Measurements from ENCODE around the gene SLC38A10.

DNA sequence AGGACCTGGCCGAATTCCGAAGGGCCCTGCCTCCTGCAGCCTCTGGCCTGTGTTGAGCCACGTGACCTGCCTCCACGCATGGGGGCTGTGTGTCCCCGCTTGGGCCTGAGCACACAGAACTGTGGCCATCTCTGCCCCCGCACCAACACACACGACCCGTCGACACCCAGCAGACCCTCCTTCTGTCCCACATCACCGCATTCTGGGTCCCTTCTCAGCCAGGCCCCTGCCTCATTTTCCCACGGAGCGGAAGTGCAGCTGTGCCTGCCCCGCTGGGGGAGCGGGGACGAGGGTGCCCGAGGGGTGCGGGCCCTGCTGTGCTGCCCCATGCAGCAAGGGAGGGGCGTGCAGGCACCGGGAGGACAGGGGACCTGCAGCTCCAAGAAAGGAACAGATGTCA lies 37.6 kb downstream of the SLC38A10 start:
- TF ChIP-seq RAD21 (IDR thresholded peaks at IDR 0.05; ENCODE audit: low read length): no peak
- no peak for TF ChIP-seq POLR2A (IDR thresholded peaks at IDR 0.05; ENCODE audit: low read depth, low read length)
- TF ChIP-seq, protein P1, sequence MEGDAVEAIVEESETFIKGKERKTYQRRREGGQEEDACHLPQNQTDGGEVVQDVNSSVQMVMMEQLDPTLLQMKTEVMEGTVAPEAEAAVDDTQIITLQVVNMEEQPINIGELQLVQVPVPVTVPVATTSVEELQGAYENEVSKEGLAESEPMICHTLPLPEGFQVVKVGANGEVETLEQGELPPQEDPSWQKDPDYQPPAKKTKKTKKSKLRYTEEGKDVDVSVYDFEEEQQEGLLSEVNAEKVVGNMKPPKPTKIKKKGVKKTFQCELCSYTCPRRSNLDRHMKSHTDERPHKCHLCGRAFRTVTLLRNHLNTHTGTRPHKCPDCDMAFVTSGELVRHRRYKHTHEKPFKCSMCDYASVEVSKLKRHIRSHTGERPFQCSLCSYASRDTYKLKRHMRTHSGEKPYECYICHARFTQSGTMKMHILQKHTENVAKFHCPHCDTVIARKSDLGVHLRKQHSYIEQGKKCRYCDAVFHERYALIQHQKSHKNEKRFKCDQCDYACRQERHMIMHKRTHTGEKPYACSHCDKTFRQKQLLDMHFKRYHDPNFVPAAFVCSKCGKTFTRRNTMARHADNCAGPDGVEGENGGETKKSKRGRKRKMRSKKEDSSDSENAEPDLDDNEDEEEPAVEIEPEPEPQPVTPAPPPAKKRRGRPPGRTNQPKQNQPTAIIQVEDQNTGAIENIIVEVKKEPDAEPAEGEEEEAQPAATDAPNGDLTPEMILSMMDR (conservative IDR thresholded peaks at IDR 0.05; ENCODE audit: low read depth, low read length): no peak
- no peak for TF ChIP-seq NFE2L2 (IDR thresholded peaks at IDR 0.05; ENCODE audit: low read depth, low read length)
- no peak for TF ChIP-seq RCOR1 (IDR thresholded peaks at IDR 0.05; ENCODE audit: insufficient replicate concordance, low read length)
- no peak for TF ChIP-seq MAFK (IDR thresholded peaks at IDR 0.05; ENCODE audit: low read depth, low read length)
- TF ChIP-seq BHLHE40 (IDR thresholded peaks at IDR 0.05; ENCODE audit: low read depth, low read length): no peak
- no peak for TF ChIP-seq SMC3 (IDR thresholded peaks at IDR 0.05; ENCODE audit: low read depth, low read length)
- TF ChIP-seq, protein P2, sequence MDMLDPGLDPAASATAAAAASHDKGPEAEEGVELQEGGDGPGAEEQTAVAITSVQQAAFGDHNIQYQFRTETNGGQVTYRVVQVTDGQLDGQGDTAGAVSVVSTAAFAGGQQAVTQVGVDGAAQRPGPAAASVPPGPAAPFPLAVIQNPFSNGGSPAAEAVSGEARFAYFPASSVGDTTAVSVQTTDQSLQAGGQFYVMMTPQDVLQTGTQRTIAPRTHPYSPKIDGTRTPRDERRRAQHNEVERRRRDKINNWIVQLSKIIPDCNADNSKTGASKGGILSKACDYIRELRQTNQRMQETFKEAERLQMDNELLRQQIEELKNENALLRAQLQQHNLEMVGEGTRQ (IDR thresholded peaks at IDR 0.05; ENCODE audit: low read depth, low read length): no peak
- TF ChIP-seq CHD1 (IDR thresholded peaks at IDR 0.05; ENCODE audit: low read depth, low read length): no peak

All from IMR-90 (cell line).